ENCODE measurements around the gene RXRA.

RXRA gene

DNA sequence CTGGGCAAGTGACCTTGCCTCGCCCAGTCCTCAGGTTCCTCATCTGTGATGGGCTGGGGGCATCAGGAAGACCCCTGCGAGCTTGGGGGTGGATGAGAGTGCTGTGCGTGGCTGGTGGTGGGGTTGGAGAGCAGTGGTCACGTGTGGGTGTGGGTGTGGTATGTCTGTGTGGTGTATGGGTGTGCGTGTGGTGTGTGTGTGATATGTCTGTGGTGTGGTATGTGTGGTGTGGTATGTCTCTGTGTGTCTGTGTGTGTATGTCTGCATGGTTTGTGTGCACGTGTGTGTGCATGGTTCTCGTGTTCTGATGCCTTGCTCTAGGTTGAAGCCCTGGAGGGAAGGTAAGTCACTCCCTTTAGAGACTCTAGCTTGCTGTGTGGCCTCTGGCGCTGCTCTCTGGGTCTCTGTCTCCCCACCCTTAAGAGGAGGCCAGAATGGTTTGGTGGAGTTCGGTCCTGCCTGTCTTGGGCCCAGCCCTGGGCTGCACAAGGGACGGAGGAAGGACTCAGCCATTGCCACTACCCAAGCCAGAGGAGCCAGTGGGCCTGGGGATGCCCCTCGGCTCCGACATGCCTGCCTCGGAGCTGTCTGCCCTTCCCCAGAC is 87.0 kb downstream of the RXRA start:
- DNase-seq (ENCODE audit: low read depth in 1 of 2, low spot score in 1 of 2), result no peak
- no peak overlapping the region for H3K4me3 ChIP-seq (replicated peaks; ENCODE audit: insufficient read depth, low read length)
- no peak for TF ChIP-seq SPI1 (IDR thresholded peaks at IDR 0.05; ENCODE audit: borderline replicate concordance, low read depth)
- TF ChIP-seq POLR2AphosphoS5 (IDR thresholded peaks at IDR 0.05; ENCODE audit: low read depth), result no peak
- TF ChIP-seq, protein P1, sequence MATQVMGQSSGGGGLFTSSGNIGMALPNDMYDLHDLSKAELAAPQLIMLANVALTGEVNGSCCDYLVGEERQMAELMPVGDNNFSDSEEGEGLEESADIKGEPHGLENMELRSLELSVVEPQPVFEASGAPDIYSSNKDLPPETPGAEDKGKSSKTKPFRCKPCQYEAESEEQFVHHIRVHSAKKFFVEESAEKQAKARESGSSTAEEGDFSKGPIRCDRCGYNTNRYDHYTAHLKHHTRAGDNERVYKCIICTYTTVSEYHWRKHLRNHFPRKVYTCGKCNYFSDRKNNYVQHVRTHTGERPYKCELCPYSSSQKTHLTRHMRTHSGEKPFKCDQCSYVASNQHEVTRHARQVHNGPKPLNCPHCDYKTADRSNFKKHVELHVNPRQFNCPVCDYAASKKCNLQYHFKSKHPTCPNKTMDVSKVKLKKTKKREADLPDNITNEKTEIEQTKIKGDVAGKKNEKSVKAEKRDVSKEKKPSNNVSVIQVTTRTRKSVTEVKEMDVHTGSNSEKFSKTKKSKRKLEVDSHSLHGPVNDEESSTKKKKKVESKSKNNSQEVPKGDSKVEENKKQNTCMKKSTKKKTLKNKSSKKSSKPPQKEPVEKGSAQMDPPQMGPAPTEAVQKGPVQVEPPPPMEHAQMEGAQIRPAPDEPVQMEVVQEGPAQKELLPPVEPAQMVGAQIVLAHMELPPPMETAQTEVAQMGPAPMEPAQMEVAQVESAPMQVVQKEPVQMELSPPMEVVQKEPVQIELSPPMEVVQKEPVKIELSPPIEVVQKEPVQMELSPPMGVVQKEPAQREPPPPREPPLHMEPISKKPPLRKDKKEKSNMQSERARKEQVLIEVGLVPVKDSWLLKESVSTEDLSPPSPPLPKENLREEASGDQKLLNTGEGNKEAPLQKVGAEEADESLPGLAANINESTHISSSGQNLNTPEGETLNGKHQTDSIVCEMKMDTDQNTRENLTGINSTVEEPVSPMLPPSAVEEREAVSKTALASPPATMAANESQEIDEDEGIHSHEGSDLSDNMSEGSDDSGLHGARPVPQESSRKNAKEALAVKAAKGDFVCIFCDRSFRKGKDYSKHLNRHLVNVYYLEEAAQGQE (IDR thresholded peaks at IDR 0.05; ENCODE audit: insufficient replicate concordance, low read depth), result no peak
- TF ChIP-seq GABPA (IDR thresholded peaks at IDR 0.05; ENCODE audit: low read depth), result no peak
- TF ChIP-seq, protein P2, sequence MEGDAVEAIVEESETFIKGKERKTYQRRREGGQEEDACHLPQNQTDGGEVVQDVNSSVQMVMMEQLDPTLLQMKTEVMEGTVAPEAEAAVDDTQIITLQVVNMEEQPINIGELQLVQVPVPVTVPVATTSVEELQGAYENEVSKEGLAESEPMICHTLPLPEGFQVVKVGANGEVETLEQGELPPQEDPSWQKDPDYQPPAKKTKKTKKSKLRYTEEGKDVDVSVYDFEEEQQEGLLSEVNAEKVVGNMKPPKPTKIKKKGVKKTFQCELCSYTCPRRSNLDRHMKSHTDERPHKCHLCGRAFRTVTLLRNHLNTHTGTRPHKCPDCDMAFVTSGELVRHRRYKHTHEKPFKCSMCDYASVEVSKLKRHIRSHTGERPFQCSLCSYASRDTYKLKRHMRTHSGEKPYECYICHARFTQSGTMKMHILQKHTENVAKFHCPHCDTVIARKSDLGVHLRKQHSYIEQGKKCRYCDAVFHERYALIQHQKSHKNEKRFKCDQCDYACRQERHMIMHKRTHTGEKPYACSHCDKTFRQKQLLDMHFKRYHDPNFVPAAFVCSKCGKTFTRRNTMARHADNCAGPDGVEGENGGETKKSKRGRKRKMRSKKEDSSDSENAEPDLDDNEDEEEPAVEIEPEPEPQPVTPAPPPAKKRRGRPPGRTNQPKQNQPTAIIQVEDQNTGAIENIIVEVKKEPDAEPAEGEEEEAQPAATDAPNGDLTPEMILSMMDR (IDR thresholded peaks at IDR 0.05; ENCODE audit: insufficient read depth, low read length), result no peak
- no peaks in the 10 kb centered on the region for H3K27me3 ChIP-seq (ENCODE audit: insufficient read depth, poor library complexity, severe bottlenecking)
- H3K27ac ChIP-seq (replicated peaks), result peak overlapping the region; percentile 89

GRCh38 chr9:134413890-134414623 is 87.8 kb downstream of the RXRA start:
- no peak for DNase-seq (ENCODE audit: low read depth in 1 of 2, low spot score in 1 of 2)
- H3K4me3 ChIP-seq (replicated peaks; ENCODE audit: insufficient read depth, low read length), result no peak overlapping the region
- no peaks in the 10 kb centered on the region for H3K27me3 ChIP-seq (ENCODE audit: insufficient read depth, poor library complexity, severe bottlenecking)
- no peak overlapping the region for H3K27ac ChIP-seq (replicated peaks)
- TF ChIP-seq POLR2AphosphoS5 (IDR thresholded peaks at IDR 0.05; ENCODE audit: low read depth) (no peak), GABPA (IDR thresholded peaks at IDR 0.05; ENCODE audit: low read depth) (no peak), SPI1 (IDR thresholded peaks at IDR 0.05; ENCODE audit: borderline replicate concordance, low read depth) (no peak)
- TF ChIP-seq, protein P1 (IDR thresholded peaks at IDR 0.05; ENCODE audit: insufficient replicate concordance, low read depth), result no peak
- TF ChIP-seq, protein P2 (IDR thresholded peaks at IDR 0.05; ENCODE audit: insufficient read depth, low read length), result no peak

- H3K4me3 ChIP-seq (replicated peaks; ENCODE audit: insufficient read depth, low read length), result no peak overlapping the region
- TF ChIP-seq, protein P1 (IDR thresholded peaks at IDR 0.05; ENCODE audit: insufficient replicate concordance, low read depth), result no peak
- TF ChIP-seq POLR2AphosphoS5 (IDR thresholded peaks at IDR 0.05; ENCODE audit: low read depth) (no peak), SPI1 (IDR thresholded peaks at IDR 0.05; ENCODE audit: borderline replicate concordance, low read depth) (no peak)
- TF ChIP-seq, protein P2 (IDR thresholded peaks at IDR 0.05; ENCODE audit: insufficient read depth, low read length), result no peak
- H3K27ac ChIP-seq (replicated peaks), result 0 out of 2 replicates have a peak overlapping the region, but pooled peaks have one; percentile 30
- no peaks in the 10 kb centered on the region for H3K27me3 ChIP-seq (ENCODE audit: insufficient read depth, poor library complexity, severe bottlenecking)
- DNase-seq (ENCODE audit: low read depth in 1 of 2, low spot score in 1 of 2), result no peak
Measured at GRCh38 chr9:134414900-134415425, 88.7 kb downstream of the RXRA start.
